ENCODE data around the gene PAPPA2. TPM values are rescaled to one million over a fixed set of nuclear protein-coding genes. Genes with fewer than 3 reads are reported as not detected.

PAPPA2 gene
- total and polyA plus RNA-seq, 4 experiments from 2014 or later: not detected

- intact Hi-C loops (cut with micrococcal nuclease): no loop called here
Measured at GRCh38 chr1:176576670-176577069, 113.7 kb downstream of the PAPPA2 start.

GRCh38 chr1:176577646-176578197 lies 114.7 kb downstream of the PAPPA2 start:
- H3K4me3 Mint-ChIP-seq: no peak overlapping the region
- H3K9me3 Mint-ChIP-seq: no peaks in the 10 kb centered on the region
- Histone ChIP-seq H3K9me3 (ENCODE audit: control insufficient read depth in 1 of 2, low read length in 2 of 2) (no peaks in the 10 kb centered on the region), H3K4me3 (ENCODE audit: low read length in 2 of 2) (no peak overlapping the region), H3K36me3 (ENCODE audit: insufficient read depth, low read length) (no peaks in the 10 kb centered on the region), H3K27ac (ENCODE audit: low read depth, low read length) (no peak overlapping the region), H3K27me3 (ENCODE audit: insufficient read depth, low read length) (no peaks in the 10 kb centered on the region), H3K4me1 (ENCODE audit: insufficient read depth, low read length) (no peaks in the 10 kb centered on the region)
- DNase-seq: no peak
- H3K36me3 Mint-ChIP-seq: no peaks in the 10 kb centered on the region
- peaks cover 0 to 2% of the 10 kb centered on the region in 2 donors for H3K27me3 Mint-ChIP-seq
- H3K4me1 Mint-ChIP-seq: no peaks in the 10 kb centered on the region
- ChIA-PET CTCF (ENCODE audit: partially characterized antibody) (no interaction called here), POLR2A (ENCODE audit: partially characterized antibody) (no interaction called here)
- intact Hi-C loops (cut with micrococcal nuclease): no loop called here
- peak overlapping the region in 1 of 7 donors; percentile 40 for H3K27ac Mint-ChIP-seq

More at GRCh38 chr1:176576670-176577069, 113.7 kb downstream of the PAPPA2 start:
- H3K27me3 Mint-ChIP-seq: peaks cover 0 to 2% of the 10 kb centered on the region in 2 donors
- no peak overlapping the region for H3K4me3 ChIP-seq (ENCODE audit: low read length in 2 of 2)
- DNase-seq: no peak
- POLR2A ChIA-PET (ENCODE audit: partially characterized antibody): no interaction called here
- H3K4me1 ChIP-seq (ENCODE audit: insufficient read depth, low read length): no peaks in the 10 kb centered on the region
- no peak overlapping the region for H3K27ac Mint-ChIP-seq
- no peak overlapping the region for H3K4me3 Mint-ChIP-seq
- H3K27me3 ChIP-seq (ENCODE audit: insufficient read depth, low read length): no peaks in the 10 kb centered on the region
- H3K36me3 ChIP-seq (ENCODE audit: insufficient read depth, low read length): no peaks in the 10 kb centered on the region
- H3K36me3 Mint-ChIP-seq: no peaks in the 10 kb centered on the region
- H3K9me3 Mint-ChIP-seq: no peaks in the 10 kb centered on the region
- H3K27ac ChIP-seq (ENCODE audit: low read depth, low read length): no peak overlapping the region
- CTCF ChIA-PET (ENCODE audit: partially characterized antibody): no interaction called here
- H3K9me3 ChIP-seq (ENCODE audit: control insufficient read depth in 1 of 2, low read length in 2 of 2): no peaks in the 10 kb centered on the region
- H3K4me1 Mint-ChIP-seq: no peaks in the 10 kb centered on the region

GRCh38 chr1:176579087-176579486 lies 116.1 kb downstream of the PAPPA2 start:
- no peak overlapping the region for H3K27ac Mint-ChIP-seq
- intact Hi-C loops (cut with micrococcal nuclease): no loop called here
- ChIA-PET POLR2A (ENCODE audit: partially characterized antibody) (no interaction called here), CTCF (ENCODE audit: partially characterized antibody) (no interaction called here)
- H3K9me3 Mint-ChIP-seq: peaks cover 0 to under 1% (median 0%) of the 10 kb centered on the region in 8 donors
- Histone ChIP-seq H3K27me3 (ENCODE audit: insufficient read depth, low read length) (no peaks in the 10 kb centered on the region), H3K4me1 (ENCODE audit: insufficient read depth, low read length) (no peaks in the 10 kb centered on the region), H3K4me3 (ENCODE audit: low read length in 2 of 2) (no peak overlapping the region), H3K9me3 (ENCODE audit: control insufficient read depth in 1 of 2, low read length in 2 of 2) (no peaks in the 10 kb centered on the region), H3K36me3 (ENCODE audit: insufficient read depth, low read length) (no peaks in the 10 kb centered on the region), H3K27ac (ENCODE audit: low read depth, low read length) (no peak overlapping the region)
- no peaks in the 10 kb centered on the region for H3K36me3 Mint-ChIP-seq
- no peaks in the 10 kb centered on the region for H3K4me1 Mint-ChIP-seq
- H3K4me3 Mint-ChIP-seq: no peak overlapping the region
- no peaks in the 10 kb centered on the region for H3K27me3 Mint-ChIP-seq
- DNase-seq: no peak

GRCh38 chr1:176595217-176595616 lies 132.2 kb downstream of the PAPPA2 start:
- POLR2A ChIA-PET (ENCODE audit: partially characterized antibody): no interaction called here
- Histone ChIP-seq H3K4me3 (ENCODE audit: low read length in 2 of 2) (no peak overlapping the region), H3K9me3 (ENCODE audit: control insufficient read depth in 1 of 2, low read length in 2 of 2) (no peaks in the 10 kb centered on the region), H3K27me3 (ENCODE audit: insufficient read depth, low read length) (no peaks in the 10 kb centered on the region), H3K27ac (ENCODE audit: low read depth, low read length) (no peak overlapping the region), H3K36me3 (ENCODE audit: insufficient read depth, low read length) (no peaks in the 10 kb centered on the region), H3K4me1 (ENCODE audit: insufficient read depth, low read length) (no peaks in the 10 kb centered on the region)
- CTCF ChIA-PET (ENCODE audit: partially characterized antibody): no interaction called here
- no peaks in the 10 kb centered on the region for H3K36me3 Mint-ChIP-seq
- H3K4me3 Mint-ChIP-seq: no peak overlapping the region
- no peak for DNase-seq
- H3K9me3 Mint-ChIP-seq: peaks cover 0 to 8% (median 0%) of the 10 kb centered on the region in 8 donors
- no peak overlapping the region for H3K27ac Mint-ChIP-seq
- intact Hi-C loops (cut with micrococcal nuclease): no loop called here
- peaks cover 0 to 3% of the 10 kb centered on the region in 2 donors for H3K27me3 Mint-ChIP-seq
- no peaks in the 10 kb centered on the region for H3K4me1 Mint-ChIP-seq

GRCh38 chr1:176601348-176601747 lies 138.4 kb downstream of the PAPPA2 start:
- CTCF ChIA-PET (ENCODE audit: partially characterized antibody): no interaction called here
- POLR2A ChIA-PET (ENCODE audit: partially characterized antibody): no interaction called here

GRCh38 chr1:176602388-176603004 lies 139.5 kb downstream of the PAPPA2 start:
- intact Hi-C loops (cut with micrococcal nuclease): no loop called here
- peaks cover 0 to 8% (median 0%) of the 10 kb centered on the region in 8 donors for H3K9me3 Mint-ChIP-seq
- H3K27me3 Mint-ChIP-seq: no peaks in the 10 kb centered on the region
- no peak overlapping the region for H3K4me3 ChIP-seq (ENCODE audit: low read length in 2 of 2)
- ChIA-PET CTCF (ENCODE audit: partially characterized antibody) (no interaction called here), POLR2A (ENCODE audit: partially characterized antibody) (no interaction called here)
- H3K36me3 Mint-ChIP-seq: no peaks in the 10 kb centered on the region
- no peak overlapping the region for H3K4me3 Mint-ChIP-seq
- no peak overlapping the region for H3K27ac Mint-ChIP-seq
- no peaks in the 10 kb centered on the region for H3K4me1 Mint-ChIP-seq
- no peaks in the 10 kb centered on the region for H3K4me1 ChIP-seq (ENCODE audit: insufficient read depth, low read length)
- no peaks in the 10 kb centered on the region for H3K27me3 ChIP-seq (ENCODE audit: insufficient read depth, low read length)
- H3K9me3 ChIP-seq (ENCODE audit: control insufficient read depth in 1 of 2, low read length in 2 of 2): no peaks in the 10 kb centered on the region
- no peak overlapping the region for H3K27ac ChIP-seq (ENCODE audit: low read depth, low read length)
- no peak for DNase-seq
- no peaks in the 10 kb centered on the region for H3K36me3 ChIP-seq (ENCODE audit: insufficient read depth, low read length)

More at GRCh38 chr1:176601348-176601747, 138.4 kb downstream of the PAPPA2 start:
- Histone ChIP-seq H3K4me3 (ENCODE audit: low read length in 2 of 2) (no peak overlapping the region), H3K4me1 (ENCODE audit: insufficient read depth, low read length) (no peaks in the 10 kb centered on the region), H3K27ac (ENCODE audit: low read depth, low read length) (no peak overlapping the region), H3K9me3 (ENCODE audit: control insufficient read depth in 1 of 2, low read length in 2 of 2) (no peaks in the 10 kb centered on the region), H3K27me3 (ENCODE audit: insufficient read depth, low read length) (no peaks in the 10 kb centered on the region), H3K36me3 (ENCODE audit: insufficient read depth, low read length) (no peaks in the 10 kb centered on the region)
- peaks cover 0 to 8% (median 0%) of the 10 kb centered on the region in 8 donors for H3K9me3 Mint-ChIP-seq
- intact Hi-C loops (cut with micrococcal nuclease): no loop called here
- no peak overlapping the region for H3K4me3 Mint-ChIP-seq
- no peaks in the 10 kb centered on the region for H3K4me1 Mint-ChIP-seq
- H3K36me3 Mint-ChIP-seq: no peaks in the 10 kb centered on the region
- no peak overlapping the region for H3K27ac Mint-ChIP-seq
- H3K27me3 Mint-ChIP-seq: no peaks in the 10 kb centered on the region
- no peak for DNase-seq

- Histone ChIP-seq H3K9me3 (ENCODE audit: control insufficient read depth in 1 of 2, low read length in 2 of 2) (no peaks in the 10 kb centered on the region), H3K4me1 (ENCODE audit: insufficient read depth, low read length) (no peaks in the 10 kb centered on the region), H3K36me3 (ENCODE audit: insufficient read depth, low read length) (no peaks in the 10 kb centered on the region), H3K4me3 (ENCODE audit: low read length in 2 of 2) (no peak overlapping the region), H3K27ac (ENCODE audit: low read depth, low read length) (no peak overlapping the region), H3K27me3 (ENCODE audit: insufficient read depth, low read length) (no peaks in the 10 kb centered on the region)
- Mint-ChIP-seq H3K27ac (no peak overlapping the region), H3K36me3 (no peaks in the 10 kb centered on the region), H3K27me3 (no peaks in the 10 kb centered on the region), H3K4me1 (no peaks in the 10 kb centered on the region), H3K4me3 (no peak overlapping the region), H3K9me3 (peaks cover 0 to 6% (median 0%) of the 10 kb centered on the region in 8 donors)
- ChIA-PET POLR2A (ENCODE audit: partially characterized antibody) (no interaction called here), CTCF (ENCODE audit: partially characterized antibody) (no interaction called here)
- DNase-seq: no peak
- intact Hi-C loops (cut with micrococcal nuclease): no loop called here
Measured at GRCh38 chr1:176603696-176604095, 140.7 kb downstream of the PAPPA2 start.

Measured in CD4-positive, alpha-beta memory T cell (primary cell).